ENCODE results near the gene TTC28.
"Not testable (repeated sequence)": the region's sequence is repeated elsewhere in the genome, so short reads cannot be mapped to it uniquely, and the experiment has no call there.

TTC28 gene

GRCh38 chr22:28601915-28602314 lies 77.7 kb downstream of the TTC28 start:
- DNase-seq (ENCODE audit: low spot score) = no peak

- peak; percentile 59 for DNase-seq (ENCODE audit: low spot score)
Observed at GRCh38 chr22:28600546-28601143, 79.0 kb downstream of the TTC28 start.

GRCh38 chr22:28599693-28600092 lies 79.9 kb downstream of the TTC28 start:
- DNase-seq (ENCODE audit: low spot score) = no peak

GRCh38 chr22:28597665-28598064 lies 82.0 kb downstream of the TTC28 start:
- DNase-seq (ENCODE audit: low spot score) = no peak

GRCh38 chr22:28594797-28595462 lies 84.7 kb downstream of the TTC28 start:
- DNase-seq (ENCODE audit: low spot score) = peak; percentile 29

GRCh38 chr22:28594076-28594796 lies 85.4 kb downstream of the TTC28 start:
- DNase-seq (ENCODE audit: low spot score) = no peak

- no peak for DNase-seq (ENCODE audit: low spot score)
Observed at GRCh38 chr22:28593299-28593698, 86.3 kb downstream of the TTC28 start.

- DNase-seq (ENCODE audit: low spot score) = no peak
Observed at GRCh38 chr22:28589102-28589750, 90.4 kb downstream of the TTC28 start.

GRCh38 chr22:28585324-28585723 lies 94.3 kb downstream of the TTC28 start:
- no peak for DNase-seq (ENCODE audit: low spot score)

GRCh38 chr22:28582806-28583205 lies 96.8 kb downstream of the TTC28 start:
- DNase-seq (ENCODE audit: low spot score) = no peak

GRCh38 chr22:28581016-28581415 lies 98.6 kb downstream of the TTC28 start:
- no peak for DNase-seq (ENCODE audit: low spot score)

- DNase-seq (ENCODE audit: low spot score) = no peak
Observed at GRCh38 chr22:28576162-28576561, 103.5 kb downstream of the TTC28 start.

- DNase-seq (ENCODE audit: low spot score) = no peak
Observed at GRCh38 chr22:28574159-28574788, 105.4 kb downstream of the TTC28 start.

GRCh38 chr22:28570696-28571373 lies 108.8 kb downstream of the TTC28 start:
- no peak for DNase-seq (ENCODE audit: low spot score)

GRCh38 chr22:28568974-28569373 lies 110.7 kb downstream of the TTC28 start:
- not testable (repeated sequence) for DNase-seq (ENCODE audit: low spot score)

GRCh38 chr22:28568099-28568498 lies 111.5 kb downstream of the TTC28 start:
- DNase-seq (ENCODE audit: low spot score) = no peak

GRCh38 chr22:28566920-28567499 lies 112.6 kb downstream of the TTC28 start:
- not testable (repeated sequence) for DNase-seq (ENCODE audit: low spot score)

GRCh38 chr22:28563636-28564035 lies 116.0 kb downstream of the TTC28 start:
- DNase-seq (ENCODE audit: low spot score) = no peak

GRCh38 chr22:28562324-28562723 lies 117.3 kb downstream of the TTC28 start:
- no peak for DNase-seq (ENCODE audit: low spot score)

GRCh38 chr22:28560743-28561101 lies 118.9 kb downstream of the TTC28 start:
- DNase-seq (ENCODE audit: low spot score) = not testable (repeated sequence)

- DNase-seq (ENCODE audit: low spot score) = peak; percentile 17
Observed at GRCh38 chr22:28560046-28560742, 119.4 kb downstream of the TTC28 start.
